ENCODE data around the gene KRTAP3-3.
"Not testable (repeated sequence)": the region's sequence is repeated elsewhere in the genome, so short reads cannot be mapped to it uniquely, and the experiment has no call there.

KRTAP3-3 gene

DNA sequence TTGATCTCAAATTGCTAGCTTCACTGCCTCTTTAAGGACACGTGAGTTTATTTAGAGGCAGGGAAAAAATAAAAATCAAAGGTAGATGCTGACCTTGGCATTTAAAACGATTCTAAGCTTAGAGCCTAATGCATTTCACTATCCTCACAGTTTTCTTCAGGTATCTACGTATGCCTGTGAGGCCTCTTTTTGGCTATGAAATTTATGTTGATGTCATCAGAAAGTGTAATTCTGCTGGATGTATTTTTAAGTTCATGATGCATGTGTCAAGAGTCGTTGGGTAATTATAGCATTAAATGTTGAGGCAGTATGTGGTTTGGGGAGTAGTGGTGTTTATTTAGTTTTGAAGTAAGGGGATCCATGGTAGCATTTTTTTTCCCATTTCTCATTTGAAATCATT, 10.0 kb upstream of the KRTAP3-3 start:
- no peak for DNase-seq

DNA sequence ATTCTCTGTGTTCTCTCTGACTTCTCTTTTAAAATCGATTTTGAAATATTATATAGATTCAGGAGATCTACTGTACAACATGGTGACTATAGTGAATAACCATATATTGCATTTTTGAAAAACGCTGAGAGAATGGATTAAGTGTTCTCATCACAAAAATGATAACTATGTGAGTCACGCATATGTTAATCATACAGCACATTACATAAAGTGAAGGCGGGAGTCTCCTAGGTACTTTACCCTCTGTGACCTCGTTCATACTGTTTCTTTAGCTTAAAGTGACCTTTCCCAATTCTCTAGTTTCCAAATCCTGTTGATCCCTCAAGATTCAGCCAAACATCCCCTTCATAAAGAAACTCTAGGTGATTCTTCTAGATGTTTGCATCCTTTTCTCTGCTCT, 8.8 kb upstream of the KRTAP3-3 start:
- DNase-seq = no peak

DNA sequence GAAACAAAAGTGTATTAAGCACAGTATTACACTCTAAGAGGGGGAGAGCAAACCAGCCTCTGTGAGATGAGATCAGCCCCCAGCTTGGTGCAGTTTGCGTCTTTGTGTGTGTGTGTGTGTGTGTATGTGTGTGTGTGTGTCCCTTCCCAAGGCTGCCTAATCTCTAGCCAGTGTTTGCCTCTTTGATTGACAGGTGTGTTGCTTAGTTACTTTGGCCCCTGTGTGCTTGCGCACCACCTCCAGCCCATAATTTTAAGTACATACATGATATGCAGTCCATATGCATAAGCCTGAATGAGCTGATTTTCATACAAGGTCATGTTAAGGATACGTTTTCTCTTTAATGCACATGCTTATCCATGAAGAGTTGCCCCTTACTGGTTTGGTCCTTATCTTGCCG, 7.8 kb upstream of the KRTAP3-3 start:
- DNase-seq = no peak

DNA sequence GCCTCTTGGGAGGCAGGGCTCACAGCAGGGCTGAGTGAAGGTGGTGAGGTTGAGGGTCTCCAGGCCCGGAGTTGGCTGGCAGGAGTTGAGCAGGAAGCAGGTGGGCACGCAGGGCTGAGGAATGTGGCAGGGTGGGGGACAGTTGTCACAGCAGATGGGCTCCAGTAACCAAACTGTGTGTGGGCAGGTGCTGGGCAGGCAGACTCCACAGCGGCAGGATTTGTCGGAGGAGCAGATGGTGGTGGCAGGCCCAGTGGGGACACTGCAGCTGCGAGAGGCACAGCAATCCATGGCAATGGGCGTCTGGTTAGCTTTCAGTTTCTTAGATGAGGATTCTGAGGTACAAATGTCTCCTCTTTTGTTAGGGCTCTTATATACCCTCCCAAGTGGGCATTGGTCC, 5.6 kb upstream of the KRTAP3-3 start, which contains the start of gene KRTAP3-2:
Gene KRTAP3-2, minus strand, starts transcription at position 344 of the 400 bp plus-strand sequence. Its CDS starts 53 bp downstream, at position 291.
- not testable (repeated sequence) for DNase-seq

DNA sequence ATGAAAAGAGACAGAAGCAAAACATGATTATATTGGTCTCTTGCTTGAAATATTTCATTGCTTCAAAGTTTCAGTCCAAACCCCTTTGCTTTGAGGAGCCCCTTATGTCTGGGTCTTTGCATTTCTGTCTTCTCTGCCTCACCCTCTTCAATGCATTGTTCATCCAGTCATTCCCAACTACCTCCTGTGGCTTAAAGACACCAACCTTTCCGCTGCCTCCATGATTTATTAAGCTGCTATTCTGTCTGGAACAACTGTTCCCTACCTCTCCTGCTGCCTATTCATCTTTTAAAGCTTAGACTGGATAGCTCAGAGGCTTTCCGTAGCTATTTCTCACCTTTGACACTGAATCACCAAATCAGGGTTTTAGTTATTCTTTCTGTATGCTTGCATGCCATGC, 3.4 kb upstream of the KRTAP3-3 start:
- DNase-seq = no peak

DNA sequence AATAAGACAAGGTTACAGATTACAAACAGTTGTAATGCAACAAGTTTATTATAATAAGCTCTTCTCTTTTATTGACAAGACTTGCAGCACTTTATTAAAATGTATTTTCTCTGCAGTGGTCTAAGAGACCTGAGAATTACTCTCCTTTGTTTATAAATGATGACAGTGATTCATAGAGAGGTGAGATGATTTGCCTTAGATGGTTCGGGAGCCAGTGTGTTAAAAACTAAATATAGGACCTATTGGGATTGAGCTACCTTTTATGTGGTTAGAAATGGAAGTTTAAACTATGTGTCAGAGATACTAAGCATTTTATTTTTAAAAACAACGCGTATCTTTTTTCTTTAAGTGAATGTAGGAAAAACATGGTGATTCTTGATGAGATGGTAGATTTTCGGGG, 2.9 kb upstream of the KRTAP3-3 start:
- DNase-seq = no peak

DNA sequence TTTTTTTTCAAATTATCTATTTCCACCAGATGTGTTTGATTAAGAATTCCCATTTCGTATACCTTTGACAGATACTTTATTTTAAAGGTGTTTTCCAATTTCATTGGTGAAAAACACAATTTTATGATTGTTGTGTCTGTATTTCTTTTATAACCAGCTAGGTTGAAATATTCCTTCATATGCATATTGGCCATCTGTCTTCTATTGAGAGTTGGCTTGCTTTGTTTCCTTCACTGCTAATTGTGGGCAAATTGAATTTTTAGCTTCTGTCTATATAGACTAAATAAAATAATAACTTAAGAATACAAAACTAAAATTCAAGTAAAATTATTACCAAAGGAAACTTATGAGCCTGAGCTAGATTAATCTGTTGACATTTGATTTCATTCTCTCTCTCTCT, 1.2 kb upstream of the KRTAP3-3 start:
- no peak for DNase-seq

DNA sequence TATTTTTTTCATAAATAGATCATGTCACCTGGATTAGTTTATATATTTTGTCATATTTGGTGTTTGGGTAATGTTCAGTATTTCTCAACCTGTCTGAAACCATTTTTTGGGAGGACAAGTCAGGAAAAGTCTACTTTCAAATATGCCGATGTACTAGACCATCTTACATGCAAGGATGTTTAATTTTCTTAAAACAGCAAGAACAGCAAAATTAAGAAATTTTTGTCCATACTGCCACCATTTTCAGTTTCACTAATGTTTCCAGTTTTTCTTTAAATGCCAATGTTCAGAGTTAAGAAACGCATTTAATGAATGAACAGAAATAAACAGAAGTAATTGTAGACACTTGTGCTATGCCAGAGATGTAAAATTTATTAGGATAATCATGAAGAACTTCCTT, 880 bp downstream of the KRTAP3-3 start:
- DNase-seq = no peak

DNA sequence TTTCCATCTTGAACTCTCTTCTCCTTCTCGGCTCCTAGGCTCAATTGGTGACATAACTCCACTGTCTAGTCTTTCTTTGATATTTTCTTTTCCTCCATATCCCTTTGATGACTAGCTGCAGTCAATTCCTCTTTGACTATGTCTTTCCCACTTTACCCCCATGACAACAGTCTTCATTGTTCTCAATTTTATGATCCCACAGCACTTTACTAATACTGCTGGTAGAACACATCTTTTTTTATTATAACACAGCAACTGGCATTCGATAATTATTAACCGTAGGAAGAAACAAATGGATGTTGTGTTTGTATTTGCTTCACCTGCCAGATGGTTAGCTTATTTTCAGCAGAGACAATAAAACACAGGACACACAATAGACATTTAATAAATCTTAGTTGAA, 1.3 kb downstream of the KRTAP3-3 start:
- no peak for DNase-seq

DNA sequence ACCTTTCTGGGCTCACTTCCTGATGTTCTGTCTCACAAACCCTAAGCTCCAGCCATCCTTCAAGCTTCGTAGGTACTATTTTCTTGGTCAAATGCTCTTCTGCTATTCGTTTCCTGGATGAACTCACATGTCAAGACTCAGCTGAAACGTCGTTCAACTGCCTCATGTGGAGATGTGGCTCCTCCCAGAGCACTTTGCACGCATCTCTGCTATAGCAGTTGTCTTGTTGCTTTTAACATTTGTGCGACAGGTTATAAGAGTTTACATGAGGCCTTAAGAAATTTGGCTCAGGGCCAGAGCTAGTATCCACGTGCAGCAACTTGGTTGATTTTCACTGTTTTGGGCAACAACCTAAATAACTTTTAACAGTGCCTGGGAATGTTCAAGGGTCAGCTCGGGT, 7.0 kb downstream of the KRTAP3-3 start:
- DNase-seq = no peak

DNA sequence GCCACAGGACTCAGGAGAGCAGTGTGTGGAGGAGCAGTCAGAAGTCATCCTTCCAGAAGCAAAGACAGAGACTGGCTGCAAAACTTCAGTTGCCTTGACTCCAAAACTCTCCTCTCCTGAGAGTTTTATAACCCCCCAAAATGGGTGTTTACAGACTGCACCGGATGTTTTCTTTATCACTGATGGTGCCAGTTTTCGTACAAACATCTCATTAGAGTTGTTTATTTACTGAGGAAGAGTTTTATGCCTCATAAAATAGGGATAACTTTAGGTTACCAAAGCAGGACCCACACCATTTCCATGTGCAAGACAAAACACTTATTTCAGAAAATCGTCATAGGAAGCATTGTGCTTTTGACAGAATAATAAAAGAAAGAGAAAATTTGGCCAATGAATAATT, 9.7 kb downstream of the KRTAP3-3 start, which contains the start of gene KRT40:
Gene KRT40, minus strand, starts transcription at position 101 of the 400 bp plus-strand sequence. Its CDS starts 53 bp downstream, at position 48.
- no peak for DNase-seq

DNA sequence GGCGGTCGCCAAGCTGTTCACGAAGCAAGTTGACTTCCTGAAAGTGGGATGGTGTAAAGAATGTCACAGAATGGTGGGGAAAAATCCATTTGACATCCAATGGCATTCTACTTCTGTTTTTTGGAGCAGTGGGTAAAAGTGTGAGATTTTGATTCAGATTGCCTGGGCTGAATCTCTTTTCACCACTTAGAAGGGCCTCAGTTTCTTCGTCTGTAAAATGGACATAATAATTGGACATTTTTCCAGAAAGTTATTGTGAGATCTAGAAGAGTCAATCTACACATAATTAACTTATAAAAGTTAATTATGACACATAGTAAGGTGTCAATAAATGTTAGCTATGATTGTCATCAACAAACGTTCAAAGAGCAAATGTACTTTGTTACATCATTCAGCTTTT, 12.8 kb downstream of the KRTAP3-3 start:
- no peak for DNase-seq

DNA sequence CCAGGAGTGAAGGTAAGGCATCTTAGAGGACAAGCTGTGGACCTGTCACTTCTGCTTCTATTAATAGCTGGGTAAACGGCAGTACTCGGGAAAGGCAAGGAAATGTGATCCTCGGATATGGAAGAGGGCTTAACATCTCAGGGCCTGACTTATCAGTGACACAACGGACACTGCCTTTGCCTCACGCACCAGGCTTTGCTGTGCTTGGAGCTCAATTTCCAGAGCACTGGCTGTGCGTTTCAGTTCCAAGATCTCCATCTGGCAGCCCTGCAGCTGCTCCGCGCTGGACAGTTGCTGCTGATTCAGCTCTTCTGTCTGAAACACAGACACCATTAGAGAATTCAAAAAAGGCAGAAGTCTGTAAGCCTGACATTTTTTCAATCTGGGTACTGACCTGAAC, 13.4 kb downstream of the KRTAP3-3 start:
- no peak for DNase-seq

DNA sequence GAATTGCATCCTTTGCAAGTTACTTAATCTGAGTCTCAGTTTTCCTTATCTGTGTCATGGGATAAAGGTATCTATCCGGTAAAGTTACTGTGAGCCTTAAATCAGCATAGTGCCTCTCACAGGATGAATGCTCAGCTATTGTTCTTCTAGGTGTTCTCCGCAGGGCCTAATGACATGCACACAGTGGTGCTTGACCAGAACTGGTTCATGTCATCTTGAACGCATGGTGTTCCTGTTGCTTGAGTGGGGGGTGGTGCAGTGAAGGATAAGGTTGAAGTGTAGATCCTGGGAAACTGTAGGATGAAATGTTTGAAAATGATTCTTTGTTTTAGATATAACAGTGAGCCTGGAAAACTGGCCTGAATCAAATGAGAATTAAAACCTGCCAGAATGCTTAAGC, 13.8 kb downstream of the KRTAP3-3 start:
- no peak for DNase-seq

DNA sequence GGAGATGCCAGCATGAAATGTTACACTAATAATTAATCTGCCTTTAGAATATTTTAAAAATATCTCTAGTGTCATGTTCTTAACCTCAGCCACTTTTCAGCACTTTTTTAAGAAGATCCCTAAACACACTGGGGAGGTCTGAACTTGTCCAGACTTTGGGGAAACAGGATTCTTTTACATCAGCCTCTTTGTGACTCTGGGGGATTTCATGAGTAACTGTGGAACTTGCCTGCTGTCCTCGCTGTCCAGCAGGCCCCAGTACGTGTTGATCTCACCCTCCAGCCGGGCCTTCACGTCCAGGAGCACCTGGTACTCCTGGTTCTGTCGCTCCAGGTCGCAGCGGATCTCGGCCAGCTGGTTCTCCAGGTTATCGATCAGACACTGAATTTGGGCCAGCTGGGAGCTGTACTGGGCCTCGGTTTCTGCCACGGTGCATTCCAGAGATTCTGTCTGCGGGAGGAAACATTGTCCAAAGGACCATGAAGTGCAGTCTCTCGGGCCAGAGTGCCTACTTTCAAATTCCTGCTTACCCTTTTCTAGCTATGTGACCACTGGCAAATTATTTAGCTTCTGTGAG, 15.3 kb downstream of the KRTAP3-3 start:
- DNase-seq = no peak

DNA sequence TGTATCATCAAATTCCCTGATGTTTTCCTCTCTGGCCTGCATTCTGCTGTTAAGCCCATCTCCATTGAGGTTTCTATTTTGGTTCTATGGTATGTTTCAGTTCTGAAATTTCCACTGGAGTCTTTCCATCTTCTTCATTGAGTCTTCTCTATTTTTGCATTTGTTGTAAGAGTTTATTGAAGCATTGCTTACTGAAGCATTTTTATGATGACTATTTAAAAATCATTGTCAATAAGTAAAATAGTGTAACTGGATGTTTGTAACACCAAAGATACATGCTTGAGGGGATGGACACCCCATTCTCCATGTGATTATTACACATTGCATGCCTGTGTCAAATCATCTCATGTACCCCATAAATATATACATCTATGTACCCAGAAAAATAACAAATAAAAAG, 18.4 kb downstream of the KRTAP3-3 start:
- no peak for DNase-seq

DNA sequence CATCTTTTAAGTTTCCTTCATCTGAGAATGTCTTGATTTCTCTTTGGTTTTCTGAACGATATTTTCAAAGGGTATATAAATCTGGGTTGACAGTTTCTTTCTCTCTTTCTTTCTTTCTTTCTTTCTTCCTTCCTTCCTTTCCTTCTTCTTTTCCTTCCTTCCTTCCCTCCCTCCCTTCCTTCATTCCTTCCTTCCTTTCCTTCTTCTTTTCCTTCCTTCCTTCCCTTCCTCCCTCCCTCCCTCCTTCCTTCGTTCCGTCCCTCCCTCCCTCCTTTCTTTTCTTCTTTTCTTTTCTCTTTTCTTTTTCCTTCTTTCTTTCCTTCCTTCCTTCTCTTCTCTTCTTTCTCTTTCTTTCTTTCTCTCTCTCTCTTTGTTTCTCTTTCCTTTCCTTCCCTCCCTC, 19.6 kb downstream of the KRTAP3-3 start:
- no peak for DNase-seq

DNA sequence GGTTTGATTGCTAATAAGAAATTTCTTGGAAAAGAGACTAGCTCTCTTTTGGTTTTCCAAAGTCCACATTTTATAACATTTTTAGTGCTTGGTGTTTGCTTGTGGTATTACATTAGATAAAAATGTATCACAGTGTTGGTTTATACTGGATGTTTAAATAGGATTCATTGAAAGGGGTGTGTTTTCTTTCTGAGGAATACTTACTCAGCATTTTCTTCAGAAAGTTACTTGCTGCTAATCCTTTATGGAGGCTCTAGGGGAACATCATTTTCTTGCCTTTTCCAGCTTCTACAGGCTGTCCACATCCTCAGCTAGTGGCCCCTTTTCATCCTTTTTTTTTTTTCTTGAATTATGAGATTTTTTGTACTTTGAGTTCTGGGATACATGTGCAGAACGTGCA, 26.4 kb downstream of the KRTAP3-3 start:
- DNase-seq = no peak

DNA sequence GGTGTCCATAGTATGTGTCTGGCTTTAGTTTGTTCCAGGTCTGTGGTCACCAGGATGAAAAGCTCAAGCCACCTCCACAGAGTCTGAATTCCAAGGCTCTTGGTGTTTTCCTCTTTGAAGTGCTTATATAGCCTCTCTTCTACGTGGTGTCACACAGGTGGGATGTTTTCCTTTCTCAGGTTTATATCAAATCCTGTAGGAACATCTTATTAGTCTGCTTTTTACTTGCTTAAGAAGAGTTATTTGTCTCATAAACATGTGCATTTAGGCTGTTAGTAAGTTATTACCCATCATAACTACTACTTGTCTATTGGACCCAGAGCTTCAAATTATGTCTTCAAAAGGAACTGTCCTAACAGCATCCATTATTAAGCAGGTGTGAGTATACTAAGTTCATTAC, 27.1 kb downstream of the KRTAP3-3 start, which contains the start of gene KRT39:
Gene KRT39, minus strand, starts transcription at position 101 of the 400 bp plus-strand sequence. Its CDS starts 92 bp downstream, at position 9.
- DNase-seq = no peak

DNA sequence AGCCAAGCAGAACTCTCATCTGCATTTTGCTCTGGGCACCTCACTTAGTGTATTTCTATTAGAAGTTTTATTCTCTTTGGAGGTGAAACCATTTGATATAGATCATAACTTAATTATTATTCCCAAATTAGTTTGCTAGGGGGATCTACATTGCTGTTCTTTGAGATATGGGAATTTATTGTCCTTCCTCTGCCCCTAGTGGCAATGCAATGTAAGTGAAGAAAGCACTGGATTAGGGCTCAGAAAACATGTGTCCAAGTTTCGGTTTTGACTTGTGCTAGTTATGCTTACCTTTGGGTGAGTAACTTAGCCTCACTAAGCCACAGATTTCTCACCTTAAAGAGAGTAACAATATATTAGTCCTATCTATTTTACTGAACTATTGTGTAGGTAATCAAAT, 30.1 kb downstream of the KRTAP3-3 start:
- DNase-seq = no peak

DNA sequence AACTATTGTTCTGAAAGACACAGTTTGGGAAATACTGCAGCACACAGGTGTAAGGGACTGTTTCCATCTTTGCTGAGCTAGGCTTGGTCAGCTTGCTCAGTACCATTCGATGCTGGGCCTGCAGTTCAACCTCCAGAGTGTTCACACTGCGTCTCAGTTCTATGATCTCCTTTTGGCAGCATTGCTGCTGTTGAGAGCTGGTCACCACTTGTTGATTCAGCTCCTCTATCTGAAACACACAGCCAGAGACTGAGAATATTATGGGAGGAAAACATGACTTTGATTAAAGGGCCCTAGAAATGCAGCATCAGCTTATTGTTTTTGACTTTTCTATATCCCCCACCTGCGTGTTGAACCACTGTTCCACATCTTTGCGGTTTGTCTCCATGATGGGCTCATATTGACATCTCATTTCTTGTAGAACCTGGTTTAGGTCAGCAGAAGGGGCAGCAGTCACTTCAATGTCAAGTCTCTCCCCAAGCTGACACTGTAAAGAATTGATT, 31.9 kb downstream of the KRTAP3-3 start:
- no peak for DNase-seq

DNA sequence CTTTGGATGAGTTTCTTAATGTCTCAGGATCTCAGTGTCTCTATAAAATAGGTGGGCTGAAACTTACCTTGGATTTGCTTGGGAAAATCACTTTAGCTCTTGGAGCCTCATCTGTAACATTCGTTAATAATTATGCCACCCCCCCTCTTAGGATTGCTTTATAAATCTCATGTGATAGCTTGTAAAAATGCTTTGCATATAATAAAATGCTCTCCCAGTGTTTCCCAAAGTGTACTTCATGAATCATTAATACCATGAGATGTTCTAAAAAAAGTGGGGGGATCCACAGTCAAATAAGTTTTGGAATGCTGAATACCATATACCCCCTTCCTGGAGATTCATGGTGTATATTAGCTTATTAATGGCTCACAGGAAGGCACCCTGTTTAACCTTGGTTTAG, 32.4 kb downstream of the KRTAP3-3 start:
- DNase-seq = no peak

DNA sequence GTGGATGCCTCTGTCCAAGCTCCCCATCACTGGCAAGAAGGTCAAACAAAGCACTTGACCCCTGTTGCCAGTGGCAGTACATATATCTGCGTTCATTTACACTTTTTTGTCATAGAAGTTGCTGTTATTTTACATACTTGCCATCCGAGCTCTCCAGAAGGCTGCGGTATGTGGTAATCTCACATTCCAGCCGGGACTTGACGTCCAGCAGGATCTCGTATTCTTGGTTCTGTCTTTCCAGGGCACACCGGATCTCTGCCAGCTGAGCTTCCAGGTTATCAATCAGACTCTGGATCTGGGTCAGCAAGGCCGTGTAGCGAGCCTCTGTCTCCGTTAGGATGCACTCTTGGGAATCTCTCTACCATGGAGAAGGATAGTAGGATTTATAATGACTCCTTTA, 33.8 kb downstream of the KRTAP3-3 start:
- DNase-seq = no peak

DNA sequence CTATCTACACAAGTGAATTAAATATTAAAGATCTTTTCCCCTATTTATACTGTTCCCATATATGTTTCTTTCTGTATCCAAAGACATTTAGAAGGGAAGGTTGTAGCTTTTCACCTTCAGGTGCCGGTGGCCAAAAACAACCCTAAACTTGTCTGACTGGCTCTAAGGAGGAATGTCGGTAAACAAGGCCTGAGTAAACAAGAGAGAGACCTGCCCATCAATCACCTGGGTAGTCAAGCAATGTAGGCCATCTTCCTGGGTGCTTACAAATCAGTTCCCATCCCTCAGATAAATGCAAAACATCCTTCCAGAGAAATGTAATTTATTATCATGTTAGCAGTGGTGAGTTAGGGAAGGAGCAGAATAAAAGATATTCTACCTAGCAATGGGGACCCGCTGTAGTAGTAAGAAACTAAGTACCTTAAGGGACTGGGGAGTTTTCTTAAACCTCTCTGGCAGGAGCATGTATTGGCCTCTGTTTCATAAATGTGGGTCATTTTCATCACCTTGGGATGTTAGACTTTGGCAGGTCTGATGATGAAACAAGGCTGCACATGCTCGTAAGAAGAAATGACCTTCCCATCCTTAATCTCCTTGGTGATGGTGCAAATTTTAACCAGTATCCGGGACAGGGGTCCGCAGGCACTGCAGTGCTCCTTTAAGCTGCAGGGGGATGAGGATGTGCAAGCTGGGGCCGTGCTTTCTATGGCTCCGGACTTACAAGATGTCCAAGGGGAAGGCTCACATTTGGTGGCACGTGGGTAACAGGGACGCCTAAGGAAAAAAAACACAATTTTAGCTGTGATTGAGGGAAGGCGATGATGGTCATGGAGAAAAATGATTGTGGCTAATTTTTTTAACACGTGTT, 35.6 kb downstream of the KRTAP3-3 start:
- no peak for DNase-seq
